GM19372 (cell line): ENCODE data around the gene GPRIN2.

Source experiments
- ATAC-seq: cut with Tn5 transposase; IDR thresholded peaks from one replicate; pipeline ENCODE4 v1.9.1; 2021; ENCODE audit warnings: mild to moderate bottlenecking, low read depth, moderate library complexity; ENCODE audit not compliant: unreplicated experiment

Gene GPRIN2

GRCh38 chr10:46550076-46550790, 6.2 kb downstream of the GPRIN2 start:
- no peak for ATAC-seq

- ATAC-seq: no peak
Measured at GRCh38 chr10:46549171-46550075, 7.0 kb downstream of the GPRIN2 start.

GRCh38 chr10:46548498-46549090, 7.9 kb downstream of the GPRIN2 start:
- no peak for ATAC-seq

- ATAC-seq: no peak
Measured at GRCh38 chr10:46547541-46548497, 8.6 kb downstream of the GPRIN2 start.

GRCh38 chr10:46546591-46547540, 9.6 kb downstream of the GPRIN2 start:
- ATAC-seq: no peak

GRCh38 chr10:46545861-46546590, 10.4 kb downstream of the GPRIN2 start:
- ATAC-seq: no peak

GRCh38 chr10:46544989-46545791, 11.3 kb downstream of the GPRIN2 start:
- peak; percentile 45 for ATAC-seq

- ATAC-seq: no peak
Measured at GRCh38 chr10:46543466-46544377, 12.7 kb downstream of the GPRIN2 start.

- no peak for ATAC-seq
Measured at GRCh38 chr10:46542567-46543465, 13.6 kb downstream of the GPRIN2 start.

- no peak for ATAC-seq
Measured at GRCh38 chr10:46541735-46542566, 14.5 kb downstream of the GPRIN2 start.

- ATAC-seq: no peak
Measured at GRCh38 chr10:46541017-46541661, 15.3 kb downstream of the GPRIN2 start.

GRCh38 chr10:46540412-46541016, 15.9 kb downstream of the GPRIN2 start:
- ATAC-seq: no peak

- no peak for ATAC-seq
Measured at GRCh38 chr10:46539596-46540411, 16.7 kb downstream of the GPRIN2 start.
